Putamen (tissue), 1 donor: Measurements from ENCODE around the gene HAVCR1.

Experiments used
- DNase-seq: peaks from one replicate; pipeline ENCODE4 v3.0.0-alpha.2; 2016; ENCODE audit warnings: low spot score

Gene HAVCR1

DNA sequence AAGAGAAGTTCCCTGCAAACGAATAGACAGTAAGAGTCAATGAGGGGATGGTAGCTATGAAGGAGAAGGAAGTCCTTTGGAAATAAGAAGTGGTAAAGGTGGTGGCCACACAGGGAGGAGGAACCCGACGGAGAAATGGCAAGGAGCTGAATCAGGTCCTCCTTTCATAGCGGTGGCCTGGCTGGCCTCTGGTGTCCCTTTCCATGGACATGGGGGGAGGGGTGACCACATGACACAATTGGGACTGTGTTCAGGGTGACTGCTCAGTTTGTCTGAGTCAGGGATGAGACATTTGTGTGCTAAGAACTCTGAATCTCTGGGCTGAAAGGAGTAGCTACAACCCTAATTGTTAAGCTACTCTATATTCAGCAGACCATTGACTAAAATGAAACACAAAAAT, 67.2 kb downstream of the HAVCR1 start:
- no peak for DNase-seq

DNA sequence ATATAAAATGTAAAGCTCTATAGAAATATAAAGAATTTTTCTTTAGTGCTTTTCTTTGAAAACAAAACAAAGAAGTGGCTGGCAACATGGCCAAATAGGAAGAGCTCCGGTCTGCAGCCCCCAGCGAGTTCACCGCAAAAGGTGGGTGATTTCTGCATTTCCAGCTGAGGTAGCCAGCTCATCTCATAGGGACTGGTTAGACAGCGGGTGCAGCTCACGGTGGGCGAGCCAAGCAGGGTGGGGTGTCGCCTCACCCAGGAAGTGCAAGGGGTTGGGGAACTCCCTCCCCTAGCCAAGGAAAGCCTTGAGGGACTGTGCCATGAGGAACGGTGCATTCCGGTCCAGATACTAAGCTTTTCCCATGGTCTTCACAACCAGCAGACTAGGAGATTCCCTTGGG, 74.9 kb downstream of the HAVCR1 start:
- no peak for DNase-seq

DNA sequence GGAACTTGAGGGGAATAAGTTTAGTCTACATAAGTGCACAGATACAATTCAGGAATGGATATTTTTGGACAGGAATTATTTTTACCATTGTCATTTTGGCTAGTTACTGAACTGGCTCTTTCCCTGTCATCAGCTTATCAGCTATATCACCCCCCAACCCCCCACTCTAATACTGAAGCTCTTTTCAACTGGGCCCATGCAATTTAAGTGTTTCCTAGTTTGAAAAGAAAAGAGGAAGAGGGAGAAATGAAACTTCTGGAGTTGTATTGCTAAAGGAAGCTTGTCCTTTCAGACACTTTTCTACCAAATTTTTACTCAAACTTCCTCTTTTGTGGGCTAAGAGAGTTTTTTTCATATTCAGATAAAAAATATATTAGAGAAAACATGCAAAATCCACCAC, 77.4 kb downstream of the HAVCR1 start:
- DNase-seq = no peak
